Measurements from ENCODE around the gene CTTNBP2NL.

CTTNBP2NL gene

DNA sequence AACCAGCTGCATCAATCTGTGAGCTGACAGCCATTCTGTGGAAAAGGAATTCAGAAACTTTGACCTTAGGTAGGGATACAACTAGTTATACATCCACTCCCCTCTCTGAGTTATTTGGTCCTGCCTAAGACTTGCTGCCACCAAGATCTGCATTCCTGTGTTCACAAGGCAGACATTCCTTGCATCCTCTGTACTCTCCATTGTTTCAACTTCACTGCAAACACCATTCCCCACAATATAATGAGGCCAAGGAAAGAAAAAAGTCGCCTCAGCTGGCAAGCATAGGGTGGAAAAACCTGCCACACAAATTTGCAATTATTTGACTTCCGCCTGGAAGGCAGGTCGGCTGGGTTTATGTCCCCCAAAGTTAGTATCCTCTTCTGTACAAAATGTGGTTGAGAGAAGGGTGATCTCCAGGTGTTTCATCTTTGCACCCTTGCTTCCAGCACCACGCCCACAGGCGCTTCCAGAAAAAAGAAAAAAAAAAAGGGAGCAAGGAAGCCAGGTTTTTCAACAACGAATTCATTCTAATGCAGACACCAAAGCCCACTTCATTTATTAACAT, 676 bp upstream of the CTTNBP2NL start:
- CTCF ChIA-PET: interaction anchor here (0.5 to 5.7 kb wide), 16 partner anchors 25 to 1816 kb away, joined by 3 to 62 read pairs (median 4); partner anchors contain the start of genes PPM1J and RHOC
- no peaks in the 10 kb centered on the region for H3K9me3 ChIP-seq (ENCODE audit: control insufficient read depth, insufficient read depth, low read depth, low read length)
- POLR2A ChIA-PET: interaction anchor here (0.6 to 1.9 kb wide), 8 partner anchors 16 to 319 kb away, joined by 3 to 8 read pairs (median 4); partner anchors contain the start of genes MOV10, PPM1J and ST7L
- peaks cover 16% of the 10 kb centered on the region for H3K4me1 ChIP-seq (ENCODE audit: control insufficient read depth, insufficient read depth, low read length)
- H3K36me3 ChIP-seq (ENCODE audit: control insufficient read depth in 2 of 2, insufficient read depth in 1 of 2, low read length in 2 of 2): no peaks in the 10 kb centered on the region
- H3K4me3 ChIP-seq (ENCODE audit: low read depth, low read length): peak overlapping the region; percentile 71
- TF ChIP-seq TCF7L2 (IDR thresholded peaks at IDR 0.05; ENCODE audit: borderline replicate concordance, low read depth, low read length): no peak
- TF ChIP-seq, protein P1, sequence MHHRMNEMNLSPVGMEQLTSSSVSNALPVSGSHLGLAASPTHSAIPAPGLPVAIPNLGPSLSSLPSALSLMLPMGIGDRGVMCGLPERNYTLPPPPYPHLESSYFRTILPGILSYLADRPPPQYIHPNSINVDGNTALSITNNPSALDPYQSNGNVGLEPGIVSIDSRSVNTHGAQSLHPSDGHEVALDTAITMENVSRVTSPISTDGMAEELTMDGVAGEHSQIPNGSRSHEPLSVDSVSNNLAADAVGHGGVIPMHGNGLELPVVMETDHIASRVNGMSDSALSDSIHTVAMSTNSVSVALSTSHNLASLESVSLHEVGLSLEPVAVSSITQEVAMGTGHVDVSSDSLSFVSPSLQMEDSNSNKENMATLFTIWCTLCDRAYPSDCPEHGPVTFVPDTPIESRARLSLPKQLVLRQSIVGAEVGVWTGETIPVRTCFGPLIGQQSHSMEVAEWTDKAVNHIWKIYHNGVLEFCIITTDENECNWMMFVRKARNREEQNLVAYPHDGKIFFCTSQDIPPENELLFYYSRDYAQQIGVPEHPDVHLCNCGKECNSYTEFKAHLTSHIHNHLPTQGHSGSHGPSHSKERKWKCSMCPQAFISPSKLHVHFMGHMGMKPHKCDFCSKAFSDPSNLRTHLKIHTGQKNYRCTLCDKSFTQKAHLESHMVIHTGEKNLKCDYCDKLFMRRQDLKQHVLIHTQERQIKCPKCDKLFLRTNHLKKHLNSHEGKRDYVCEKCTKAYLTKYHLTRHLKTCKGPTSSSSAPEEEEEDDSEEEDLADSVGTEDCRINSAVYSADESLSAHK (tag by site-specific recombination; IDR thresholded peaks at IDR 0.05): 0 out of 2 replicates have a peak, but pooled peaks have one; percentile 22
- peak overlapping the region; percentile 8; the same call in 1 of the 2 replicates for H3K27ac ChIP-seq (ENCODE audit: extremely low read depth, low read depth, low read length)

DNA sequence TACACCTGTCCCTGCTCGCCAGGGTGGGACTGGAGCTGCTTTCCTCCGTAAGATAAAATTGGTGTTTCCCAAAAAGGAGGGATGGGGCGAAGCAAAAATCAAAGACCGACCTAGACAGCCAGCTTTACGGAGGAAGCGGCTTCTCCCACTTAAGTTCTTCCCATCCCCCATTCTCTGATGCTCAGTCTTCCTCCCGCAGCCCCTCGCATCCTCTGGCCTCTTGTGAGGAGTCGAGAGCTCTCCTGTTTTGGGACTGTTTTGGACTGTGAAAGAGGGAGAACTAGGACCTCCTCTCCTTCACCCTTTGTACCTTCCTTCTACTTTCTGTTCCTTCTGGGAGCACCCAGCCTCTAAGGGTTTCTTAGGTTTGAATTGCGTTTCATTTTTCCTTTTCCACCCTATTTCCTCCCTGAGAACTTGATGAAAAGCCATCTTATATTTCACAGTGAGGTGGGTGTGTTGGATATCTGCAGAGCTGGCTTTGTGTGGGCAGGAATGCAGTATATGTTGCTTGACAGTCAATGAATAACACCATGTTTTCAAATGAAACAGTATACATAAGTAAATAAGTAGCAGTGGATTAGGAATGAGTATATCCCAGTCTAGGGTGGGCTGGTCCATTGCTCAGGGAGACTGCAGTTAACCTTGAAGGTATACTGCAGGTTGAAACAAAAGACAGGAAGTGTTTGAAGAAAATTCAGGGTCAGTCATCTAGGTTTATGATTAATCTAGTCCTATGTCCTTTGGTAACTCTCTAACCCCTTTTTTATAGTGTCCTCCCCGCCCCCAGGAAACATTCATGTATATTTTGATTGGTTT, 848 bp downstream of the CTTNBP2NL start:
- POLR2A ChIA-PET: interaction anchor here (1.3 to 1.9 kb wide), 5 partner anchors 69 to 318 kb away, joined by 4 to 8 read pairs (median 5); partner anchors contain the start of genes MOV10 and PPM1J
- TF ChIP-seq EGR2 (tag by site-specific recombination; IDR thresholded peaks at IDR 0.05; ENCODE audit: low read depth): peak; percentile 81
- TF ChIP-seq ZFHX2 (tag by site-specific recombination; conservative IDR thresholded peaks at IDR 0.05): peak; percentile 74
- TF ChIP-seq, protein P2, sequence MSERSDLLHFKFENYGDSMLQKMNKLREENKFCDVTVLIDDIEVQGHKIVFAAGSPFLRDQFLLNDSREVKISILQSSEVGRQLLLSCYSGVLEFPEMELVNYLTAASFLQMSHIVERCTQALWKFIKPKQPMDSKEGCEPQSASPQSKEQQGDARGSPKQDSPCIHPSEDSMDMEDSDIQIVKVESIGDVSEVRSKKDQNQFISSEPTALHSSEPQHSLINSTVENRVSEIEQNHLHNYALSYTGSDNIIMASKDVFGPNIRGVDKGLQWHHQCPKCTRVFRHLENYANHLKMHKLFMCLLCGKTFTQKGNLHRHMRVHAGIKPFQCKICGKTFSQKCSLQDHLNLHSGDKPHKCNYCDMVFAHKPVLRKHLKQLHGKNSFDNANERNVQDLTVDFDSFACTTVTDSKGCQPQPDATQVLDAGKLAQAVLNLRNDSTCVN (tag by site-specific recombination; optimal IDR thresholded peaks at IDR 0.05): no peak
- TF ChIP-seq ZSCAN30 (tag by site-specific recombination; IDR thresholded peaks at IDR 0.05): peak; percentile 1; the same call in 1 of the 2 replicates
- TF ChIP-seq ZNF24 (tag by site-specific recombination; IDR thresholded peaks at IDR 0.05): no peak
- peak; percentile 14 for TF ChIP-seq ZNF335 (tag by site-specific recombination; conservative IDR thresholded peaks at IDR 0.05)
- TF ChIP-seq, protein P3, sequence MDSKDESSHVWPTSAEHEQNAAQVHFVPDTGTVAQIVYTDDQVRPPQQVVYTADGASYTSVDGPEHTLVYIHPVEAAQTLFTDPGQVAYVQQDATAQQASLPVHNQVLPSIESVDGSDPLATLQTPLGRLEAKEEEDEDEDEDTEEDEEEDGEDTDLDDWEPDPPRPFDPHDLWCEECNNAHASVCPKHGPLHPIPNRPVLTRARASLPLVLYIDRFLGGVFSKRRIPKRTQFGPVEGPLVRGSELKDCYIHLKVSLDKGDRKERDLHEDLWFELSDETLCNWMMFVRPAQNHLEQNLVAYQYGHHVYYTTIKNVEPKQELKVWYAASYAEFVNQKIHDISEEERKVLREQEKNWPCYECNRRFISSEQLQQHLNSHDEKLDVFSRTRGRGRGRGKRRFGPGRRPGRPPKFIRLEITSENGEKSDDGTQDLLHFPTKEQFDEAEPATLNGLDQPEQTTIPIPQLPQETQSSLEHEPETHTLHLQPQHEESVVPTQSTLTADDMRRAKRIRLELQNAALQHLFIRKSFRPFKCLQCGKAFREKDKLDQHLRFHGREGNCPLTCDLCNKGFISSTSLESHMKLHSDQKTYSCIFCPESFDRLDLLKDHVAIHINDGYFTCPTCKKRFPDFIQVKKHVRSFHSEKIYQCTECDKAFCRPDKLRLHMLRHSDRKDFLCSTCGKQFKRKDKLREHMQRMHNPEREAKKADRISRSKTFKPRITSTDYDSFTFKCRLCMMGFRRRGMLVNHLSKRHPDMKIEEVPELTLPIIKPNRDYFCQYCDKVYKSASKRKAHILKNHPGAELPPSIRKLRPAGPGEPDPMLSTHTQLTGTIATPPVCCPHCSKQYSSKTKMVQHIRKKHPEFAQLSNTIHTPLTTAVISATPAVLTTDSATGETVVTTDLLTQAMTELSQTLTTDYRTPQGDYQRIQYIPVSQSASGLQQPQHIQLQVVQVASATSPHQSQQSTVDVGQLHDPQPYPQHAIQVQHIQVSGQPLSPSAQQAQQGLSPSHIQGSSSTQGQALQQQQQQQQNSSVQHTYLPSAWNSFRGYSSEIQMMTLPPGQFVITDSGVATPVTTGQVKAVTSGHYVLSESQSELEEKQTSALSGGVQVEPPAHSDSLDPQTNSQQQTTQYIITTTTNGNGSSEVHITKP (tag by site-specific recombination; IDR thresholded peaks at IDR 0.05): peak; percentile 69
- H3K27ac ChIP-seq (ENCODE audit: extremely low read depth, low read depth, low read length): no peak overlapping the region

DNA sequence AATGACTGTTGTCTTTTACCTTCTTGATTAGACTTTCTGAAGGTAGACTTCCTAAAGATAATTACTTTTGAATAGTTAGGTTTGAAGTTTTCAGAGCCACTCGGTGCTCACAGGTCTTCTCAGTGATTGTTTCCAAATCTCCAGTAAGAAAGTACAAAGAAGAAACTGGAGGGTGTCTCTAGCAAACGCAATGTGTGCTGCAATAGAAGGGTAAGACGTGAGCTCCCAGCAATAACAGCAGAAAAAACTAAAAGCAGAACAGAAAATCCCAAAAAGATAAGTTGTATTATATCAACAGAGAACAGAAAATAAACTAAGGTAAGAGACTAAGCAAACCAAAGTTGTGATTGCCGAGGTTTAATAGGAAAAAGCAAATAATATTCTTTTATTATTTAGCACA, 1.8 kb downstream of the CTTNBP2NL start:
- Histone ChIP-seq H3K36me3 (ENCODE audit: control insufficient read depth in 2 of 2, insufficient read depth in 1 of 2, low read length in 2 of 2) (no peaks in the 10 kb centered on the region), H3K9me3 (ENCODE audit: control insufficient read depth, insufficient read depth, low read depth, low read length) (no peaks in the 10 kb centered on the region), H3K4me1 (ENCODE audit: control insufficient read depth, insufficient read depth, low read length) (peaks cover 16% of the 10 kb centered on the region), H3K27ac (ENCODE audit: extremely low read depth, low read depth, low read length) (no peak overlapping the region), H3K4me3 (ENCODE audit: low read depth, low read length) (no peak overlapping the region)
- ChIA-PET POLR2A (no interaction called here), CTCF (interaction anchor here (5.7 kb wide), 1 partner anchor 67 kb away, joined by 62 read pairs; no protein-coding TSS in a partner anchor)
- TF ChIP-seq ZNF140 (tag by site-specific recombination; IDR thresholded peaks at IDR 0.05): no peak

More for the DNA sequence above, 848 bp downstream of the CTTNBP2NL start:
- Histone ChIP-seq H3K36me3 (ENCODE audit: control insufficient read depth in 2 of 2, insufficient read depth in 1 of 2, low read length in 2 of 2) (no peaks in the 10 kb centered on the region), H3K9me3 (ENCODE audit: control insufficient read depth, insufficient read depth, low read depth, low read length) (no peaks in the 10 kb centered on the region), H3K4me3 (ENCODE audit: low read depth, low read length) (peak overlapping the region; percentile 71), H3K4me1 (ENCODE audit: control insufficient read depth, insufficient read depth, low read length) (peaks cover 16% of the 10 kb centered on the region)
- CTCF ChIA-PET: interaction anchor here (0.8 to 5.7 kb wide), 4 partner anchors 68 to 319 kb away, joined by 3 to 62 read pairs (median 6); partner anchors contain the start of gene RHOC

All from HEK293 (cell line).